ENCODE measurements around the gene GTF3C5. TPM values are rescaled to one million over a fixed set of nuclear protein-coding genes. Genes with fewer than 3 reads are reported as not detected.

GTF3C5 gene
- total RNA-seq, 4 donors from 2014 or later = 32.6 to 54.2 (median 39.0) TPM

DNA sequence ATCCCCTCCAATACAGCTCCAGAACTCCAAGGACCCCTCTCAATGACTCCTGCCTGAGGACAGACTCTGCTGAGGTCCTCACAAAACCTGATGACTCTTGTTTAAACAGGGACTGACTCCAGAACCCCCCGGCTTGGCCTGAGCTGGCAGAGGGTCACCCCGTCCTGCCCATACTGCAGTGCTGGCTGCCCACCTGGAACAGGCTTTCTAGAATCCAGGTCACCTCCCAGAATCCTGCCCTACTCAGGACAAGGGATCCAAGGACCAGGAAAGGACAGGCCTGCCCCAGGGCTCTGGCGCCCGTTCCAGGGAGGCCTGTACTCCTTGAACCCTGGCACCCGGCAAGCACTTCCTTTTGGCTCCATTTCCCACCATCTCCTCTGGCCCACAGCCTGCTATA, 68.1 kb downstream of the GTF3C5 start:
- DNase-seq (ENCODE audit: low spot score) = no peak

DNA sequence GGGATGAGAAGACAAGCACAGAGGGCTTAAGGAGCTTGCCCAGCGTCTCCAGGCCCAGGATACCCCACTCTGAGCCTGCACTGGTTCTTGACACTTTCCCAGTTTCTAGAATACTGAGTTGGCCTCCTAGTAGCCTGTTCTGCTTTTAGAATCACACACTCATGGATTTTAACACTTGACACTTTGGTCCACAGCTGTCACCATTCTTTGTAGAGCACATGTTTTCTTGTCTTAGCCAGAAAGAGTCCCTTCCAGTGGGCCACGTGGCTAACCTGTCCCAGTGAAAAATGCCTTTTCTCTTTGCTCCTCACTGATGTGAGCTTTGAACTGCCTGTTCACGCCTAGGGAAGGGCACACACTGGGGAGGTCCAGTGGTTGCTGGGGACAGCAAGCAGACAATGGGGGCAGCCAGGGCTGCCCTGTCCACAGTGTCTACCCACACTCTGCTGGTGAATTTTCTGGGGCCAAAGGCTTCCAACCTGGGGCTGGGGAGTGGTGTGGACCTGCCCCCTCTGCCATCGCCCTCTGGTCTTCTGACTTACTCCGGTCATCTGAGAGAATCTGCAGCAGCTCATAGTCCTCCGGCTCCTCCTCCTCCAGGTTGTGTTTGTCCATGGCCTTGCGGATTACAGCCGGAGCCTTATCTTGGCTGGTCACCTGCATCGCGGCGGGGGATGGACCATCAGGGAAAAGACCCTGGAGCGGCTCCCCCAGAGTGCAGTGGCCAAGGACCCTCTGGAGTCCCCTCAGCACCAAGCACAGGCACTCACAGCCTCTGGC, 69.1 kb downstream of the GTF3C5 start:
- TF ChIP-seq, protein P1, sequence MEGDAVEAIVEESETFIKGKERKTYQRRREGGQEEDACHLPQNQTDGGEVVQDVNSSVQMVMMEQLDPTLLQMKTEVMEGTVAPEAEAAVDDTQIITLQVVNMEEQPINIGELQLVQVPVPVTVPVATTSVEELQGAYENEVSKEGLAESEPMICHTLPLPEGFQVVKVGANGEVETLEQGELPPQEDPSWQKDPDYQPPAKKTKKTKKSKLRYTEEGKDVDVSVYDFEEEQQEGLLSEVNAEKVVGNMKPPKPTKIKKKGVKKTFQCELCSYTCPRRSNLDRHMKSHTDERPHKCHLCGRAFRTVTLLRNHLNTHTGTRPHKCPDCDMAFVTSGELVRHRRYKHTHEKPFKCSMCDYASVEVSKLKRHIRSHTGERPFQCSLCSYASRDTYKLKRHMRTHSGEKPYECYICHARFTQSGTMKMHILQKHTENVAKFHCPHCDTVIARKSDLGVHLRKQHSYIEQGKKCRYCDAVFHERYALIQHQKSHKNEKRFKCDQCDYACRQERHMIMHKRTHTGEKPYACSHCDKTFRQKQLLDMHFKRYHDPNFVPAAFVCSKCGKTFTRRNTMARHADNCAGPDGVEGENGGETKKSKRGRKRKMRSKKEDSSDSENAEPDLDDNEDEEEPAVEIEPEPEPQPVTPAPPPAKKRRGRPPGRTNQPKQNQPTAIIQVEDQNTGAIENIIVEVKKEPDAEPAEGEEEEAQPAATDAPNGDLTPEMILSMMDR (IDR thresholded peaks at IDR 0.05) = no peak
- no peak for ATAC-seq (ENCODE audit: low FRiP score)
- no peak for DNase-seq (ENCODE audit: low spot score)

More for the DNA sequence above, 68.1 kb downstream of the GTF3C5 start:
- no peak for ATAC-seq (ENCODE audit: low FRiP score)
- TF ChIP-seq, protein P1 (IDR thresholded peaks at IDR 0.05) = no peak

DNA sequence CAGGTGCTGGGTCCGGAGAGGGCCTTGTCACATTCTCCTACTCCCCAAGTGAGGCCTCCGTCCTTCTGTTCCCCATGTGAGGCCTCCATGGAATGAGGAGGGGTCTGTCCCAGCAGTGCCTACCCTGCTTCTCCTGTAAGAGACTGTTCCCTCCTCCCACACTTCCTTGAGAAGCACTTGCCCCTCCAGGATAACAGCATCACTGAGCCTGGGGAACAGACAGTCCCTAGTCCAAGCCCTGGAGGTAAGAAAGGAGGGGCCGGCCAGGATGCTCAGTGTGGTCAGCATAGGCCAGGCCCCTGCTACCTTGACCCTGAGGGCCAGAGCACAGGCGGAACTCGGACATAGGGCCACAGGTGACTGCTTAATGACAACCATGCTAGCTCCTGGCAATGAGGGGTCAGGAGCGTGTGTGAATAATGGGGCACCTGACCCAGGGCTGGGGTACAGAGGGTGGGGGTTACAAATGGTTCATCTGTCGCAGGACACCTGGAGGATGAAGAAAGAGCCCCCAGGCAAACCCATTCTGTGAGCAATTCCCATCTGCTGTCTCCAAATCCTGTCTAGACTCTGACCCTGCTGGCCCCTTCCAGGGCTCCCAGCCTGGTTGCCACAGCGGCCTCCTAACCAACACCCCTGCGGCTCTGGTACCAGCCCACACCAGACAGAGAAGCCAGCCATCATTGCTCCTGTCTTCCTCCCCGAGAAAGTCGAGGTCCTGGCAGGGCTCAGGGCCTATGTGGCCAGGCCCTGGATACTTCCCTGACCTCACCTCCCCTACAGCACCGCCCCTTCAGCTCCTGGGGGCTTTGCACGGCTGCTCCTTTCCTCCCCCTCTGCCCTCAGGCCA, 69.9 kb downstream of the GTF3C5 start:
- TF ChIP-seq, protein P1 (IDR thresholded peaks at IDR 0.05) = no peak
- DNase-seq (ENCODE audit: low spot score) (no peak), ATAC-seq (ENCODE audit: low FRiP score) (no peak)

DNA sequence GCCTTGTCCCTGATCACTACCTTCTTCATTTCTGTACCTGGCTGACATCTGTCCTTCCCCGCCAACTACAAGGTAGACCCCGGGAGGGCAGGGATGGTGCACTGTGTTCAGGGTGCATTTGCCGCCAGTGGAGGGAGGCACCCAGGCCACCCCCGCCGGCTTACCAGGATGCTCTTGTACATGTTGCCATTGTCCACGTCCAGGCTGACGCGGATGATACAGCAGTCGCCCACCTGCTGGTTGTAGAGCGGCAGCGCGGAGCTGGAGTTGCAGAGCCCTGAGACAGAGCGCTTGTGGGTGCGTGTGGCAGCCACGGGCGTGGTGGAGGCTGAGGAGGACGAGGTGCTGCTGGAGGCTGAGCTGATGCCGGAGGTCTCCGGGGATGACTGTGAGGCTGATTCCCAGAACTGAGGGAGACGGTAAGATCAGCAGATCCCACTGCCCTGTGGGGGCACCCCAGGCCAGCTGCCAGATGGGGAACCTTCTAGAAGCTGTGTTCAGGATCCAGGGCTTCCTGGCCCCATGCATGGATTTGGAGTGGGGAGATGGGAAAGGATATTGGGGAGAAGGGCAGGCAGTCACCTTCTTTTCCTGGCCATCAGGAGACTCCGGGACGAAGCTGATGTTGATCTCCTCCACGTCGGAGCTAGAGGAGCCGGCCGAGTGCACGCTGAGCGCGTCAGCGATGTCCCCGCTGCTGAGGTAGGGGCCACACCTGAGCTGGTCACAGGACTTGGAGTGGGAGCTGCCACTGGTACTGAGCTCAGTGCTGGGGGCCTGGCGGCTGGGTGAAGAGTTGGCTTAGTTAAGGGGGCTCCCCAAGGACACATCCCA, 70.8 kb downstream of the GTF3C5 start:
- ATAC-seq (ENCODE audit: low FRiP score) (no peak), DNase-seq (ENCODE audit: low spot score) (no peak)
- TF ChIP-seq, protein P1 (IDR thresholded peaks at IDR 0.05) = no peak

DNA sequence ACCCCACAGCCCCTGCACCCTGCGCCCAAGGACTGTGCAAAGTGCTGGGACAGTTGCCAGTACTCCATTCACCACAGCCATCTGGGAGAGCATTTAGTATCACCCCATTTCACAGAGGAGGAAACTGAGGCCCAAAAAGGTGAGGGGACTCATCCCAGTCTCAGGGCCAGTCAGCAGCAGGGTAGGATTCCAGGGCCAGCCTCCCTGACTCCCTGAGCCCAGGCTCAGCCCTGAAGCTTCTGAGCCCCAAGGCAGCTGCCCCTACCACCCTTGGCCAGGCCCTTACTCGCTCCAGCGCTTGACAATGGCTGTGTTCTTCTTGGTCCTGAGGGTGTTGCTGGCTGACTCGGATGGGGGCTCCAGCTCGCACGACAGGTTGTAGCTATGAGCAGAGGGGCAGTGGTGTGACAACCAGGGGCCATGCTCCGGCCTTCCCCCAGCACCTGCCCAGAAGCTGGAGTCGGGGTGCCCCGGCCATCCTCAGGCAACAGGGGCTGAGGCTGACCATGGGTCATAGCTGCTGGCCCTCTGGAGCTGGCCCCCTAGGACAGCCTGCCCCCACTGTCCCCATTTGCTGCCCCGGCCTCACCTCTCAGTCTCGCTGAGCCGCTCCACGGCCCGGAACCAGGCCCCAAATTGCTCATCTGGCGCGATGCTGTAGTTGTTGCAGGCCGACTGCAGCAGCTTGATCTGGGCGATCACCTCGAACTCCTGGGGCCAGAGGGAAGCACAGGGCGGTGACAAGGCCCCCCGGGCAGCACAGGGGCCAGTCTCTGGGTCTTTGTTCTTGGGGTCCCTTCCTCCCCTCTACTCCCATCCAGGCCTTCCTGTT, 71.6 kb downstream of the GTF3C5 start:
- DNase-seq (ENCODE audit: low spot score) = no peak
- TF ChIP-seq, protein P1 (IDR thresholded peaks at IDR 0.05) = no peak
- no peak for ATAC-seq (ENCODE audit: low FRiP score)
